Epithelial cell of proximal tubule (primary cell): Measurements from ENCODE around the gene SRP14. TPM values are rescaled to one million over a fixed set of nuclear protein-coding genes. Genes with fewer than 3 reads are reported as not detected.

Experiments used
- DNase-seq: peaks from one replicate; pipeline ENCODE4 v3.0.0-alpha.2; 2011; ENCODE audit warnings: low read depth
- H3K4me3 ChIP-seq: 2 replicates; pipeline ENCODE4 v1.5.1; 2011; ENCODE audit warnings: low read depth, mild to moderate bottlenecking, low read length
- CTCF ChIP-seq: conservative IDR thresholded peaks from 2 replicates; pipeline ENCODE4 v1.5.1; 2012; ENCODE audit warnings: low read depth, mild to moderate bottlenecking, low read length
- total RNA-seq: library from RNA; depleted of rRNA; stranded (reverse); fragments of >200 nt; gene quantifications from 2 replicates; pipeline ENCODE4 v1.2.3, GENCODE V29; 2015

SRP14 gene
- total RNA-seq, 1 donor from 2014 or later, result 402 TPM

GRCh38 chr15:40053079-40053830, 14.3 kb upstream of the SRP14 start:
- TF ChIP-seq CTCF, result no peak
- DNase-seq, result no peak
- H3K4me3 ChIP-seq, result no peak overlapping the region

GRCh38 chr15:40052604-40053003, 13.6 kb upstream of the SRP14 start:
- DNase-seq, result no peak
- TF ChIP-seq CTCF, result no peak
- no peak overlapping the region for H3K4me3 ChIP-seq

GRCh38 chr15:40051616-40052415, 12.8 kb upstream of the SRP14 start:
- no peak for TF ChIP-seq CTCF
- DNase-seq, result no peak
- no peak overlapping the region for H3K4me3 ChIP-seq

DNA sequence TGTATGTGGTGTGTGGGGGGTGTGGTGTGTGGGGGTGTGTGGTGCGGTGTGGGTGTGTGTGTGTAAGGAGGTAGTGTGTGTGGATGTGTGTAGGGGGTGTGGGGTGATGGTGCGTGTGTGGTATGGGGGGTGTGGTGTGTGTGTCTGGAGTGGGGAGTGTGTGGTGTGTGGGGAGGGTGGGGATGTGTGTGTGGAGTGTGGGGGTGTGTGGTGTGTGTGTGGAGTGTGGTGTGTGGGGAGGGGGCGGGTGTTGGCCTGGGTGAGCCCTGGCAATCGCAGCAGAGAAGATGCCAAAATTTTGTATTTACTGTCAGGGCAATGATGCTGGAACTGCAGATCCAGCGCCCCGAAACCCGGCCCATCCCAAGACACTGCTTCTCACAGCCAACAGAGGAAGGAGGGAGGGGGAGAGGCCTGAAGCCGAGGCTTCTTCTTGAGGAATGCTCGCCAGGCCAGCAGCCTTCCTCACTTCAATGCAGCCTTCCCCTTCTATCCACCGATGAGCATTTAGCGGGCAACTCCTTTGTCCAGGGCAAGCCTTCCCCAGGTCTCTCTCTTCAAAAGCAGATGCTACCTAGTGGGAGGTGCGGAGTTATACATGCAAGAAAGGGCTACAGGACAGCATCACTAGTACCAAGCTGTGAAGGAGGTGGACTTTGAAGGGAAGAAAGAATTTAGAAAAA, 11.9 kb upstream of the SRP14 start:
- TF ChIP-seq CTCF, result no peak
- no peak for DNase-seq
- H3K4me3 ChIP-seq, result no peak overlapping the region

- DNase-seq, result no peak
- TF ChIP-seq CTCF, result no peak
- H3K4me3 ChIP-seq, result no peak overlapping the region
Measured at GRCh38 chr15:40048926-40049475, 10.0 kb upstream of the SRP14 start.

- DNase-seq, result no peak
- H3K4me3 ChIP-seq, result no peak overlapping the region
- no peak for TF ChIP-seq CTCF
Measured at GRCh38 chr15:40048211-40048792, 9.3 kb upstream of the SRP14 start.
